HG02973 (cell line): ENCODE data around the gene HTR3E.
"Not testable (repeated sequence)": the region's sequence is repeated elsewhere in the genome, so short reads cannot be mapped to it uniquely, and the experiment has no call there.

ENCODE experiments used
- ATAC-seq: cut with Tn5 transposase; IDR thresholded peaks from one replicate; pipeline ENCODE4 v1.9.1; 2021; ENCODE audit warnings: moderate library complexity; ENCODE audit not compliant: unreplicated experiment

Gene HTR3E

GRCh38 chr3:184099806-184100686, 3.2 kb downstream of the HTR3E start:
- ATAC-seq: no peak

DNA sequence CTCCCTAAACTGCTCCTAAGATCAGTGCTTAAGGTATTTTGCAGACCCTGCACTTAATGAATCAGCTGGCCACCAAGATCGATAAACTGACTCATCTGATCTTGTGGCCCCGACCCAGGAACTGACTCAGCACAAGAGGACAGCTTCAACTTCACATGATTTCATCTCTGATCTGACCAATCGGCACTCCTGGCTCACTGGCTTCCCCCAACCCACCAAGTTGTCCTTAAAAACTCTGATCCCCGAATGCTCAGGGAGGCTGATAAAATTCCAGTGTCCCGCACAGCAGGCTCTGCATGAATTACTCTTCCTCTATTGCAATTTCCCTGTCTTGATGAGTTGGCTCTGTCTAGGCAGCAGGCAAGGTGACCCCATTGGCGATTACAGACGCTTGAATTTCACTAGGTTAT, 13.5 kb downstream of the HTR3E start:
- no peak for ATAC-seq

GRCh38 chr3:184116017-184116416, 19.2 kb downstream of the HTR3E start:
- no peak for ATAC-seq

DNA sequence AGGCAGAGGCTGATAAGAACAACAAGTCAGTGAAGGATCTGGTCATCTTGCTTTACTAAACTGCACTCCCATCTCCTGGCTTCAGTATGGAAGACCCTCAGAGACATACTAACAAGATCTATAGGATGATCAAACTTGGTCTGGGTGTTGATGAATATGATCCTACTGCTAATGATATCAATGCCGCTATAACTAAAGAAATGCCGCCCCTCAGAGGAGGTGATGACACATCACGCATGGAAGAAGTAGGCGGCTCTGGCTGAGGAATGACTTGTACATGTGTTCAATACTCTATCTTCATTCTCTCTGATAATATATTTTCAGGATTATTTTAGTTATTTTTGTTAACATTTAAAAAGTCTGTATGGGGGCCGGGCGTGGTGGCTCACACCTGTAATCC, 20.8 kb downstream of the HTR3E start:
- no peak for ATAC-seq

DNA sequence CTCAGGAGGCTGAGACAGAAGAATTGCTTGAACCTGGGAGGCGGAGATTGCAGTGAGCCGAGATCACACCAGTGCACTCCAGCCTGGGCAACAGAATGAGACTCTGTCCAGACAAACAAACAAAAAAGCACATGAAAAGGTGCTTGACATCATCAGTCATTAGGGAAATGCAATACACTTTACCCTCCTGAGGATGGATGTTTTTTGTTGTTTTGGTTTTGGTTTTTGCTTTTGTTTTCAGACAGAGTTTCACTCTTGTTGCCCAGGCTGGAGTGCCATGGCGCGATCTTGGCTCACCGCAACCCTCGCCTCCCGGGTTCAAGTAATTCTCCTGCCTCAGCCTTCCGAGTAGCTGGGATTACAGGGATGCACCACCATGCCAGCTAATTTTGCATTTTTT, 24.2 kb downstream of the HTR3E start:
- ATAC-seq: not testable (repeated sequence)

DNA sequence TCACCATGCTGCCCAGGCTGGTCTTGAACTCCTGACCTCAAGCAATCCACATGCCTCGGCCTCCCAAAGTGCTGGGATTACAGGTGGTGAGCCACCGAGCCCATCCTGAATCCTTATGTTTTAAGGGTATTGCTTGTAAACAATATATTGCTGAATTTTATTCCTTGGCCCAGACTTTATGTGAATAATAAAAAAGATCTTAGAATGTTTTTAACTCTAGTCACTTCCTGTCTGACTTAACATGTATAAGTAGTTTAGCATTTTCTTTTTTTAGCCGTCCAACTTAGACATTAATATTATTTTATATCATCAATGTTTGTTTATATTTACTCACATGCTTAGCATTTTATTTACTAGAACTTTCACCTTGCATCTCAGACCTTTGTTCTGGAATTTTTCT, 29.1 kb downstream of the HTR3E start:
- no peak for ATAC-seq

GRCh38 chr3:184129012-184129411, 32.1 kb downstream of the HTR3E start:
- no peak for ATAC-seq

- no peak for ATAC-seq
These were observed 36.1 kb downstream of the HTR3E start for GRCh38 chr3:184132945-184133344.

DNA sequence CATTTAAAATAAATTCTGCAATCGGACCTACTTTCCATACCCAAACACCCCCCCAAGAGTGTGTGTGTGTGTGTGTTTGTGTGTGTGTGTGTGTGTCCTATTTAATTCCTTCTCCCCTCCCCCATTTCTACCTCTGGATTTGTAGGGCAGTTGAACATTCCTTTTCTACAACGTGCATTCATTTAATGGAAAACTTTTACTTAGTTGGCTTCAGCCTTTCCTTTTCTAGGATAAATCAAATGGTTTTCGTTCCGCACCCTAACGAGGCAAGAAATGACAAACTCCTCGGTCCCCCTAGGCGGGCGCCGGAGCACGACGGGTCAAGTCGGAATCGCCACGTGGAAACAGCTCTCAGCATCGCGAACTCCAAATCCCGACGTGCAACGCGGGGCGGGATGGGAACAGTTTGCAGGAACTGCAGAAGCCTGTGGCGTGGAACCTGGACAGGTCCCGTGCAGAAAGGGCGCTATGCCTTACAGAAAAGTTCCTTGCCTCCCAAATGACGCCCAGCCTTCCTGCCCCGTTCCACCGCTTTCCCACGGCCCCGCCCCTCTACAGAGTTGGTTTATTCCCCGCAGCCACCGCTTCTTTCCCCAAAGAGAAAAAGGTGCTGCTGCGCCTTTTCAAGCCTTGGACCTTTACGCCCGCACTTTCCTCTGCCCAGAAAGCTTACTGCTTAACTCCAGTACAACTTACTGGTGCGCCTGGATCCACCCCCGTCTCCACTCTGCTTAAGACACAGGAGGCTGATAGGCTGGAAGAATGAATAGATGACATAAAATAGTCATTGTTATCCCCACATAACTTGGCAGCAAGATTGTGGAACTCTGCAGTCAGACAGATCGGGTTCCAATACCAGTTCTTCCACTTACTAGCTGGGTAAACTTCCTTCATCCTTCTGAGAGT, 37.2 kb downstream of the HTR3E start:
- peak; percentile 35 for ATAC-seq

- peak; percentile 12 for ATAC-seq
These were observed 37.9 kb downstream of the HTR3E start for GRCh38 chr3:184134746-184135148.

- peak; percentile 87 for ATAC-seq
These were observed 38.5 kb downstream of the HTR3E start, which contains the start of gene EIF2B5 for GRCh38 chr3:184135149-184135910. Gene EIF2B5, plus strand, starts transcription at chr3:184135358. Its CDS starts 28 bp downstream, at chr3:184135386.

- no peak for ATAC-seq
These were observed 39.0 kb downstream of the HTR3E start for GRCh38 chr3:184135911-184136260.

GRCh38 chr3:184140436-184140835, 43.6 kb downstream of the HTR3E start:
- ATAC-seq: no peak

DNA sequence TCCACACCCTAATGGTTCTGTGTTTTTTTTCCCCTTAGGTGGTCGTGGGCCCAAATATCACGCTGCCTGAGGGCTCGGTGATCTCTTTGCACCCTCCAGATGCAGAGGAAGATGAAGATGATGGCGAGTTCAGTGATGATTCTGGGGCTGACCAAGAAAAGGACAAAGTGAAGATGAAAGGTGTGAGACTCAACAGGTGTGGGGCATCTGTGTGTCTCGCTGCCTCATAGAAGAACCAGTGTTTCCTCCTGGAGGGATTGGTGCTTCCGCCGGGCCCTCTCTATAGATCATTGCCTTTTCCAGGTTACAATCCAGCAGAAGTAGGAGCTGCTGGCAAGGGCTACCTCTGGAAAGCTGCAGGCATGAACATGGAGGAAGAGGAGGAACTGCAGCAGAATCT, 45.3 kb downstream of the HTR3E start:
- ATAC-seq: no peak

- ATAC-seq: no peak
These were observed 46.5 kb downstream of the HTR3E start for GRCh38 chr3:184143327-184143726.

- ATAC-seq: no peak
These were observed 47.6 kb downstream of the HTR3E start for GRCh38 chr3:184144505-184144904.

GRCh38 chr3:184145111-184145524, 48.3 kb downstream of the HTR3E start:
- no peak for ATAC-seq

- no peak for ATAC-seq
These were observed 48.9 kb downstream of the HTR3E start for GRCh38 chr3:184145751-184146270.

DNA sequence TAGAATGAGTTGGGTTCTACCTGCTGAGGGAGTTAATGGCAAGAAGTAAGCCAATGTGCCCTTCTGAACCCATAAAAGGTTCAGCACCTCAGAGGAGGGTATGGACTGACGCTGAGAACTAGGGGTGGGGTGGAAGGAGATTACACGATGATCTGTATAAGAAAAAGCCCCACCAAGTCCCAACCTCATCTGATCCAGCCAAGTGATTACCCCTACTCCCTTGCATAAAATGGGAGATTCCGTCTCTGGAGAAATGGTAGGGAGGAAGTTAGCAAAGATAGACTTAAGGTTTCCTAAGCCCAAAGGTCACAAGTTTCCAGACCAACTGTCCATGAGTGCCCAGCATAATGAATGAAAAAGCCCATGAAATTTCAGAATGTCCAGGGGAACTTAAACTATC, 51.2 kb downstream of the HTR3E start:
- no peak for ATAC-seq

DNA sequence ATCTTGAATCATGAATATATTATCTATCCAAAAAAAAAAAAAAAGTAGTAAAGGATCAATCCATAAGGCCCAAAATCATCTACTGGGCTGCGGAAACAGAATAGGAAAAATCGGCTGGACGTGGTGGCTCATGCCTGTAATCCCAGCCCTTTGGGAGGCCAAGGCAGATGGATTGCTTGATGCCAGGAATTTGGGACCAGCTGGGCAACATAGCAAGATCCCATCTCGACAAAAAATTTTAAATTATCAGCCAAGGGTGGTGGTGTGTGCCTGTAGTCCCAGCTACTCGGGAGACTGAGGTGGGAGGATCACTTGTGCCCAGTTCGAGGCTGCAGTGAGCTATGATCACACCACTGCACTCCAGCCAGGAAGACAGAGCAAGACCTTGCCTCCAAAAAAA, 52.3 kb downstream of the HTR3E start:
- no peak for ATAC-seq

DNA sequence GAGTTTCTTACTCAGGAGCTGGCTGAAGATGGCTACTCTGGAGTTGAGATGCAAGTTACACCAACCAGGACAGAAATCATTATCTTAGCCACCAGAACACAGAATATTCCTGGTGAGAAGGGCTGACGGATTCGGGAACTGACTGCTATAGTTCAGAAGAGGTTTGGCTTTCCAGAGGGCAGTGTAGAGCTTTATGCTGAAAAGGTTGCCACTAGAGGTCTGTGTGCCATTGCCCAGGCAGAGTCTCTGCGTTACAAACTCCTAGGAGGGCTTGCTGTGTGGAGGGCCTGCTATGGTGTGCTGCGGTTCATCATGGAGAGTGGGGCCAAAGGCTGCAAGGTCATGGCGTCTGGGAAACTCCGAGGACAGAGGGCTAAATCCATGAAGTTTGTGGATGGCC, 52.9 kb downstream of the HTR3E start:
- not testable (repeated sequence) for ATAC-seq
